ENCODE measurements around the gene RDH8. TPM values are rescaled to one million over a fixed set of nuclear protein-coding genes. Genes with fewer than 3 reads are reported as not detected.
A peak's percentile ranks its signal among the peaks of the same experiment; 100 is the strongest.

The RDH8 gene
- total RNA-seq, 1 experiment from 2014 or later = not detected

- CTCF ChIA-PET = no interaction called here
- POLR2A ChIA-PET (ENCODE audit: low non-redundant PET) = no interaction called here
- BruUV-seq (replicated peaks) = no TSS peak
- H3K4me3 ChIP-seq (ENCODE audit: low read depth, low read length, poor library complexity, severe bottlenecking) = no peak overlapping the region
- intact Hi-C loops (cut with micrococcal nuclease; ENCODE audit: unreplicated experiment) = no loop called here
- no peaks in the 10 kb centered on the region for H3K4me1 ChIP-seq (ENCODE audit: insufficient read depth, low read length, poor library complexity, severe bottlenecking)
- H3K27ac ChIP-seq (ENCODE audit: low read depth, low read length, poor library complexity, severe bottlenecking) = no peak overlapping the region
- TF ChIP-seq CTCF (conservative IDR thresholded peaks at IDR 0.05; ENCODE audit: low read depth, low read length) (no peak), EZH2 (IDR thresholded peaks at IDR 0.05; ENCODE audit: borderline replicate concordance, low read depth, low read length, poor library complexity, severe bottlenecking) (no peak)
- H3K36me3 ChIP-seq (ENCODE audit: insufficient read depth, low read length, poor library complexity, severe bottlenecking) = no peaks in the 10 kb centered on the region
- peak; percentile 28 for DNase-seq (ENCODE audit: low spot score)
- no peaks in the 10 kb centered on the region for H3K27me3 ChIP-seq (replicated peaks; ENCODE audit: insufficient read depth, low read depth, low read length, poor library complexity)
- H3K9me3 ChIP-seq (ENCODE audit: low read depth, low read length, poor library complexity, severe bottlenecking) = peaks cover 11% of the 10 kb centered on the region
Measured at GRCh38 chr19:10043286-10043927, 30.1 kb downstream of the RDH8 start.

- Histone ChIP-seq H3K4me1 (ENCODE audit: insufficient read depth, low read length, poor library complexity, severe bottlenecking) (no peaks in the 10 kb centered on the region), H3K36me3 (ENCODE audit: insufficient read depth, low read length, poor library complexity, severe bottlenecking) (no peaks in the 10 kb centered on the region), H3K27ac (ENCODE audit: low read depth, low read length, poor library complexity, severe bottlenecking) (no peak overlapping the region), H3K27me3 (replicated peaks; ENCODE audit: insufficient read depth, low read depth, low read length, poor library complexity) (no peaks in the 10 kb centered on the region), H3K9me3 (ENCODE audit: low read depth, low read length, poor library complexity, severe bottlenecking) (peaks cover 11% of the 10 kb centered on the region), H3K4me3 (ENCODE audit: low read depth, low read length, poor library complexity, severe bottlenecking) (no peak overlapping the region)
- DNase-seq (ENCODE audit: low spot score) = peak; percentile 33
- no TSS peak for BruUV-seq (replicated peaks)
- intact Hi-C loops (cut with micrococcal nuclease; ENCODE audit: unreplicated experiment) = no loop called here
- CTCF ChIA-PET = no interaction called here
- POLR2A ChIA-PET (ENCODE audit: low non-redundant PET) = no interaction called here
- TF ChIP-seq EZH2 (IDR thresholded peaks at IDR 0.05; ENCODE audit: borderline replicate concordance, low read depth, low read length, poor library complexity, severe bottlenecking) (no peak), CTCF (conservative IDR thresholded peaks at IDR 0.05; ENCODE audit: low read depth, low read length) (no peak)
Measured at GRCh38 chr19:10044390-10044789, 31.1 kb downstream of the RDH8 start.

GRCh38 chr19:10045371-10045770 lies 32.1 kb downstream of the RDH8 start:
- POLR2A ChIA-PET (ENCODE audit: low non-redundant PET) = no interaction called here
- DNase-seq (ENCODE audit: low spot score) = peak; percentile 21
- Histone ChIP-seq H3K36me3 (ENCODE audit: insufficient read depth, low read length, poor library complexity, severe bottlenecking) (no peaks in the 10 kb centered on the region), H3K27ac (ENCODE audit: low read depth, low read length, poor library complexity, severe bottlenecking) (no peak overlapping the region), H3K27me3 (replicated peaks; ENCODE audit: insufficient read depth, low read depth, low read length, poor library complexity) (no peaks in the 10 kb centered on the region), H3K4me3 (ENCODE audit: low read depth, low read length, poor library complexity, severe bottlenecking) (no peak overlapping the region), H3K4me1 (ENCODE audit: insufficient read depth, low read length, poor library complexity, severe bottlenecking) (no peaks in the 10 kb centered on the region), H3K9me3 (ENCODE audit: low read depth, low read length, poor library complexity, severe bottlenecking) (peaks cover 11% of the 10 kb centered on the region)
- CTCF ChIA-PET = no interaction called here
- no TSS peak for BruUV-seq (replicated peaks)
- TF ChIP-seq EZH2 (IDR thresholded peaks at IDR 0.05; ENCODE audit: borderline replicate concordance, low read depth, low read length, poor library complexity, severe bottlenecking) (no peak), CTCF (conservative IDR thresholded peaks at IDR 0.05; ENCODE audit: low read depth, low read length) (no peak)
- intact Hi-C loops (cut with micrococcal nuclease; ENCODE audit: unreplicated experiment) = no loop called here
